ENCODE data around the gene PALLD. TPM values are rescaled to one million over a fixed set of nuclear protein-coding genes. Genes with fewer than 3 reads are reported as not detected.

The PALLD gene
- polyA plus RNA-seq, 1 donor (not counting 4 experiments of a cell fraction or from before 2014, with no cell fraction given), result 136 TPM

DNA sequence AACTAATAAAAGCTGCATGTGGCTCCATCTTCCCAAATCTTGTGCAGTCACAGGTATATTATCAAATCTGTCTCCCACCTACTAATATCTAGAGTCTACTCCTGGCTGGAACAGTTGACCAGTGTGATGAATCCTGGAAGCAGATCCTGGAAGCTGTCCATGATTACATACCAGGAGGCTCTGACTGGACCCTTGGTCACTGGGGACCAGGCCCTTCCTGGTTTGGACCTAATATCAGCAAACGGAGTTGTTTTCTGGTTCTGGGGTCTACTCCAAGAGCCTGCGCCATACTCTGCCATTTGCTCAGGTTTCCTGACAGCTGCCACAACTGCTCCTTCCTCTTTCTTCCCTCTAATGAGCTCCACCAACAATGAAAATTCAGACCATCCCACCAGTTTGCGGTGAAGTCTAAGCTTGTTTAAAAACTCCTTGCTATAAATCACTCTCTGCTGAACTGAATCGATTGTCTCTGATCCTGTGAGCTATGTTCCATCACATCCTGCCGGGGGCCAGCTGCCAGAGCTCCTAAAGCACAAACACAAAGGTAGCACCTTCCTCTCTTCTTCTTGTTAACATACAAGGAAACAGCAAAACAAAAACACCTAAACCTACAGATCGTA lies 114.2 kb downstream of the PALLD start:
- no peaks in the 10 kb centered on the region for H3K79me2 ChIP-seq (ENCODE audit: control insufficient read depth, insufficient read depth, low read length)
- H4K20me1 ChIP-seq (ENCODE audit: control insufficient read depth, extremely low read depth, insufficient read depth, low read length), result no peaks in the 10 kb centered on the region
- dilution Hi-C loops (cut with MboI; ENCODE audit: extremely low pct_ligation_motif_present, low sequenced_read_pairs), result no loop called here
- H3K9me1 ChIP-seq (ENCODE audit: control insufficient read depth, extremely low read depth, insufficient read depth, low read length), result no peaks in the 10 kb centered on the region
- H3K4me3 ChIP-seq (ENCODE audit: control insufficient read depth in 2 of 3, extremely low read depth in 1 of 3, insufficient read depth in 2 of 3, low read depth in 1 of 3, low read length in 3 of 3), result no peak overlapping the region
- peak; percentile 76 for FAIRE-seq
- no peak for DNase-seq (ENCODE audit: low read depth, low spot score)
- no peak overlapping the region for H3K27ac ChIP-seq (ENCODE audit: control insufficient read depth, insufficient read depth, low read length)
- H2AFZ ChIP-seq (ENCODE audit: control insufficient read depth, low read length), result no peak overlapping the region
- H3K9me3 ChIP-seq (ENCODE audit: control insufficient read depth, low read depth, low read length), result no peaks in the 10 kb centered on the region
- peaks cover 19% of the 10 kb centered on the region for H3K4me1 ChIP-seq (ENCODE audit: control insufficient read depth, extremely low read depth, insufficient read depth, low read length)
- no peak overlapping the region for H3K9ac ChIP-seq (ENCODE audit: control insufficient read depth, extremely low read depth, insufficient read depth, low read length)
- no peak for TF ChIP-seq EZH2 (IDR thresholded peaks at IDR 0.05; ENCODE audit: low read length)
- TF ChIP-seq, protein P1, sequence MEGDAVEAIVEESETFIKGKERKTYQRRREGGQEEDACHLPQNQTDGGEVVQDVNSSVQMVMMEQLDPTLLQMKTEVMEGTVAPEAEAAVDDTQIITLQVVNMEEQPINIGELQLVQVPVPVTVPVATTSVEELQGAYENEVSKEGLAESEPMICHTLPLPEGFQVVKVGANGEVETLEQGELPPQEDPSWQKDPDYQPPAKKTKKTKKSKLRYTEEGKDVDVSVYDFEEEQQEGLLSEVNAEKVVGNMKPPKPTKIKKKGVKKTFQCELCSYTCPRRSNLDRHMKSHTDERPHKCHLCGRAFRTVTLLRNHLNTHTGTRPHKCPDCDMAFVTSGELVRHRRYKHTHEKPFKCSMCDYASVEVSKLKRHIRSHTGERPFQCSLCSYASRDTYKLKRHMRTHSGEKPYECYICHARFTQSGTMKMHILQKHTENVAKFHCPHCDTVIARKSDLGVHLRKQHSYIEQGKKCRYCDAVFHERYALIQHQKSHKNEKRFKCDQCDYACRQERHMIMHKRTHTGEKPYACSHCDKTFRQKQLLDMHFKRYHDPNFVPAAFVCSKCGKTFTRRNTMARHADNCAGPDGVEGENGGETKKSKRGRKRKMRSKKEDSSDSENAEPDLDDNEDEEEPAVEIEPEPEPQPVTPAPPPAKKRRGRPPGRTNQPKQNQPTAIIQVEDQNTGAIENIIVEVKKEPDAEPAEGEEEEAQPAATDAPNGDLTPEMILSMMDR (optimal IDR thresholded peaks at IDR 0.05 in 1 of 3, IDR thresholded peaks at IDR 0.05 in 1 of 3, conservative IDR thresholded peaks at IDR 0.05 in 1 of 3; ENCODE audit: extremely low read depth in 1 of 3, insufficient read depth in 2 of 3, low read length in 3 of 3), result no peak
- no peak overlapping the region for H3K4me2 ChIP-seq (ENCODE audit: control insufficient read depth, extremely low read depth, insufficient read depth, low read depth, low read length)
- H3K36me3 ChIP-seq (ENCODE audit: control insufficient read depth in 2 of 2, extremely low read depth in 1 of 2, insufficient read depth in 2 of 2, low read length in 2 of 2), result no peaks in the 10 kb centered on the region
- no peaks in the 10 kb centered on the region for H3K27me3 ChIP-seq (ENCODE audit: control insufficient read depth, extremely low read depth, insufficient read depth, low read length)

DNA sequence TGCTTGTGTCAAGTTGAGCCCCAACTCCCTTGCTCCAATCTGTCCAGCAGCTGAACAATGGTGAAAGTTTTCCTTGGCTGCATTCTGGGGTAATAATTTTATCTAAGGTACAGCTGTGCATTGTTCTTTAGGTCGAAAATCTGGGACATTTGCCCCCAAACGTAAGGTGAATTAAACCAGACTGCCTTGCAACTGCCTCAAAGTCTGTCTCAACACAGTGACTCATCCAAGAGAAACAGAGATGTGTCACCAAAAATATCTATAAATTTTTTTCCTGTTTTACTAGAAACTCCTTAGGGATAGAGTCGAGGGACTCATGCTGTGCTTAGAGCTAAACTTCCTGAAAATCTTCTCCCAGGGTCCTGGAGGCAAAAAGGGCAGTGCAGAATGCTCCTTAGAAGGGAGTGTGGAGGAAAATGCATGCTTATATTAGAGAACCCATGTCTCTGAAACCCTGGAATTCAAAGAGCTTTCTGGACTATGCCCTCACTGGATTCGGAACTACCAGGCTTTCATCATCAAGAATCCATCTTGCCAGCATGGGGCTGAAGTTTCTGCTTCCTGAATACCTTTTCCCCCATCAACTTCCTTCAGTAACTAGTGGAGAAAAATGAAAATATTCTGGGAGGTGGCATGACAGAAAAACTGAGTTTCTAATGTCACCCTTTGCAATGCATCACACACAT lies 115.7 kb downstream of the PALLD start:
- TF ChIP-seq, protein P1 (optimal IDR thresholded peaks at IDR 0.05 in 1 of 3, IDR thresholded peaks at IDR 0.05 in 1 of 3, conservative IDR thresholded peaks at IDR 0.05 in 1 of 3; ENCODE audit: extremely low read depth in 1 of 3, insufficient read depth in 2 of 3, low read length in 3 of 3), result no peak
- no peak for TF ChIP-seq EZH2 (IDR thresholded peaks at IDR 0.05; ENCODE audit: low read length)
- H3K27me3 ChIP-seq (ENCODE audit: control insufficient read depth, extremely low read depth, insufficient read depth, low read length), result no peaks in the 10 kb centered on the region
- H3K36me3 ChIP-seq (ENCODE audit: control insufficient read depth in 2 of 2, extremely low read depth in 1 of 2, insufficient read depth in 2 of 2, low read length in 2 of 2), result no peaks in the 10 kb centered on the region
- no peaks in the 10 kb centered on the region for H3K9me3 ChIP-seq (ENCODE audit: control insufficient read depth, low read depth, low read length)
- DNase-seq (ENCODE audit: low read depth, low spot score) (no peak), FAIRE-seq (peak; percentile 78)
- no peaks in the 10 kb centered on the region for H4K20me1 ChIP-seq (ENCODE audit: control insufficient read depth, extremely low read depth, insufficient read depth, low read length)
- H3K79me2 ChIP-seq (ENCODE audit: control insufficient read depth, insufficient read depth, low read length), result no peaks in the 10 kb centered on the region
- H3K9ac ChIP-seq (ENCODE audit: control insufficient read depth, extremely low read depth, insufficient read depth, low read length), result no peak overlapping the region
- H2AFZ ChIP-seq (ENCODE audit: control insufficient read depth, low read length), result no peak overlapping the region
- no peaks in the 10 kb centered on the region for H3K9me1 ChIP-seq (ENCODE audit: control insufficient read depth, extremely low read depth, insufficient read depth, low read length)
- dilution Hi-C loops (cut with MboI; ENCODE audit: extremely low pct_ligation_motif_present, low sequenced_read_pairs), result no loop called here
- H3K4me1 ChIP-seq (ENCODE audit: control insufficient read depth, extremely low read depth, insufficient read depth, low read length), result peaks cover 19% of the 10 kb centered on the region
- H3K4me3 ChIP-seq (ENCODE audit: control insufficient read depth in 2 of 3, extremely low read depth in 1 of 3, insufficient read depth in 2 of 3, low read depth in 1 of 3, low read length in 3 of 3), result no peak overlapping the region
- H3K27ac ChIP-seq (ENCODE audit: control insufficient read depth, insufficient read depth, low read length), result no peak overlapping the region
- H3K4me2 ChIP-seq (ENCODE audit: control insufficient read depth, extremely low read depth, insufficient read depth, low read depth, low read length), result peak overlapping the region; percentile 67

Measured in keratinocyte (primary cell).